ENCODE data around the gene EREG. TPM values are rescaled to one million over a fixed set of nuclear protein-coding genes. Genes with fewer than 3 reads are reported as not detected.

Gene EREG
- total and polyA plus RNA-seq, 2 of the 8 experiments (the other 6 are each of a cell fraction or from before 2014, with no cell fraction given): not detected

DNA sequence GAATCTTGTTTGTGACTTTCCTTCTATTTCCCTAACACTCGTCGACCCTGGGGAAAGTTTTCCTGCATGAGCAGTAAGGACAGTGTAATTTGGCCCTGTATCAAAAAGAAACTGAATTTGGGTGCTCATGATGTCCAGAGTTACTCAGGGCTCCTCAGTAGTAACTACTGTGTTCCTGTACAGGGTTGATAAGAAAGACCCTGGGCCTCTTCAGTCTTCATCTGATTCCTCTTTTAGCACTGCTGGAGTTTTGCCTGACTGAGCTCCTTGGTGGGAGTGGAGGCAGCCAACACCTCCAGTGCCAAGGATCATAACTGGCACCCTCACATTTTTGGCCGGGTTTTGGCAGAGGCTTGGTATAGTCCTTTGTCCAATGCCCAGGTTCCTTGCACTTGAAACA lies 72.9 kb downstream of the EREG start:
- H2BK15ac ChIP-seq (ENCODE audit: low read length): no peak overlapping the region
- H3K79me2 ChIP-seq (ENCODE audit: control insufficient read depth in 1 of 2, insufficient read depth in 2 of 2, low read length in 2 of 2): no peaks in the 10 kb centered on the region
- H3K9ac ChIP-seq (replicated peaks in 1 of 4; ENCODE audit: extremely low read depth in 1 of 4, low read depth in 3 of 4, low read length in 3 of 4): no peak overlapping the region
- H3K79me1 ChIP-seq (ENCODE audit: low read depth, low read length): no peaks in the 10 kb centered on the region
- FAIRE-seq: no peak
- no peak overlapping the region for H3K4me3 ChIP-seq (ENCODE audit: extremely low read depth in 1 of 4, insufficient read depth in 2 of 4, low read depth in 3 of 4, low read length in 4 of 4)
- no peak overlapping the region for H3K18ac ChIP-seq (ENCODE audit: extremely low read depth, low read length)
- H3K23me2 ChIP-seq (ENCODE audit: low read depth, low read length): no peaks in the 10 kb centered on the region
- no peaks in the 10 kb centered on the region for H3K4me1 ChIP-seq (replicated peaks in 1 of 4; ENCODE audit: control insufficient read depth in 3 of 4, insufficient read depth in 4 of 4, low read length in 3 of 4)
- no peak for DNase-seq (ENCODE audit: low read depth in 1 of 2, low spot score in 2 of 2)
- no peak overlapping the region for H3K4ac ChIP-seq (replicated peaks; ENCODE audit: insufficient read length, low read depth, low read length)
- H3K14ac ChIP-seq (ENCODE audit: insufficient read length): no peak overlapping the region
- H2AK5ac ChIP-seq (ENCODE audit: low read depth, low read length): no peak overlapping the region
- H2BK120ac ChIP-seq (replicated peaks; ENCODE audit: low read depth, low read length): no peak overlapping the region
- H3K27ac ChIP-seq (ENCODE audit: low read depth, low read length): no peak overlapping the region
- no peak overlapping the region for H2BK5ac ChIP-seq (ENCODE audit: low read depth, low read length)
- H3K4me2 ChIP-seq (ENCODE audit: insufficient read depth in 1 of 2, low read depth in 2 of 2, low read length in 2 of 2): no peak overlapping the region
- H2AFZ ChIP-seq (ENCODE audit: low read length): no peak overlapping the region
- no peak overlapping the region for H4K8ac ChIP-seq (ENCODE audit: extremely low read depth, insufficient read depth, low read length)
- H3K23ac ChIP-seq (ENCODE audit: insufficient read length): no peak overlapping the region
- H4K91ac ChIP-seq (replicated peaks; ENCODE audit: insufficient read length, low read length): no peak overlapping the region
- WGBS, 2 experiments (ENCODE audit: extremely low coverage in 1 of 2, insufficient coverage in 1 of 2, insufficient read length in 1 of 2, insufficient replicate concordance in 2 of 2, low coverage in 1 of 2, low lambda C conversion rate in 2 of 2, missing lambda C conversion rate in 1 of 2): 81% methylated on average over 3 of the region's 3 CpGs; no CpG with 5 or more reads in 1 of the 2 experiments
- H3K36me3 ChIP-seq (ENCODE audit: control insufficient read depth in 2 of 4, insufficient read depth in 4 of 4, low read length in 3 of 4): no peaks in the 10 kb centered on the region
- H2BK20ac ChIP-seq (ENCODE audit: low read length): no peak overlapping the region
- H3K56ac ChIP-seq (replicated peaks; ENCODE audit: insufficient read length, low read depth, low read length): no peak overlapping the region
- no peaks in the 10 kb centered on the region for H3K27me3 ChIP-seq (replicated peaks in 1 of 4; ENCODE audit: control insufficient read depth in 3 of 4, extremely low read depth in 1 of 4, insufficient read depth in 3 of 4, low read length in 3 of 4)
- CTCF ChIA-PET (ENCODE audit: partially characterized antibody): interaction anchor here (1.2 kb wide), 1 partner anchor 66 kb away, joined by 4 read pairs; no protein-coding TSS in a partner anchor
- no peak overlapping the region for H2BK12ac ChIP-seq (ENCODE audit: low read depth, low read length)
- POLR2A ChIA-PET (ENCODE audit: partially characterized antibody): no interaction called here
- H4K20me1 ChIP-seq (replicated peaks in 1 of 2; ENCODE audit: control insufficient read depth in 1 of 2, insufficient read depth in 2 of 2, low read length in 2 of 2): no peaks in the 10 kb centered on the region
- no peak overlapping the region for H4K5ac ChIP-seq (ENCODE audit: insufficient read length, low read depth, low read length)
- no peaks in the 10 kb centered on the region for H3K9me3 ChIP-seq (ENCODE audit: insufficient read depth in 2 of 2, low read depth in 1 of 2, low read length in 1 of 2)
